SHP77 treated with DMSO at 0.1 percent for 48 hours (cell line): ENCODE data around the gene SRSF12.
"Not testable (repeated sequence)": the region's sequence is repeated elsewhere in the genome, so short reads cannot be mapped to it uniquely, and the experiment has no call there.

ENCODE experiments used
- DNase-seq: peaks from one replicate; lab custom pipeline; 2025; lab: John Stamatoyannopoulos, UW

Gene SRSF12

DNA sequence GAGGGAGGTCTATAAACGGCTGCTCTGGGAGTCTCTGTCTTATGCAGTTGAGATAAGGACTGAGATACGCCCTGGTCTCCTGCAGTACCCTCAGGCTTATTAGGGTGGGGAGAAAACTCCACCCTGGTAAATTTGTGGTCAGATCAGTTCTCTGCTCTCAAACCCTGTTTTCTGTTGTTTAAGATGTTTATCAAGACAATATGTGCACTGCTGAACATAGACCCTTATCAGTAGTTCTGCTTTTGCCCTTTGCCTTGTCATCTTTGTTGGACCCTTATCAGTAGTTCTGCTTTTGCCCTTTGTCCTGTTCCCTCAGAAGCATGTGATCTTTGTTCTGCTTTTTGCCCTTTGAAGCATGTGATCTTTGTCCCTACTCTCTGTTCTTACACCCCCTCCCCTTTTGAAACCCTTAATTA lies 10.4 kb upstream of the SRSF12 start:
- not testable (repeated sequence) for DNase-seq

DNA sequence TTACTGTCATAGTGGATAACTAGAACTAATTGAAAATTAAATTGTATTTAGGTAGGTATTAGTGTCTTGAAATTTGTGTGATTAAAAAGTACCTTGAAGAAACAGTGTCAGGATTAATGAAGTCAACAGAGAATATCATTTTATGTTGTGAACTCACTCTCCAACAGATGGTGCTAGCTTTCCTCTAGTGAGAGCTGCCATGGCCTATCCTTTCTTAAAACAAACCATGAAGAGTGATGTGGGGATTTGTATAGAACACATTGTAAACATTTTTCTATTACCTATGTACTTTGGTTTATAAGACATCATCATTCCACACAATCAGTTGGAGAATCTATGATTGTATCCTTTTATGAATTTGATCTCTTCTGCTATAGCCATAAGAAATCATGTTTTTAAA lies 4.8 kb upstream of the SRSF12 start:
- peak; percentile 37 for DNase-seq

DNA sequence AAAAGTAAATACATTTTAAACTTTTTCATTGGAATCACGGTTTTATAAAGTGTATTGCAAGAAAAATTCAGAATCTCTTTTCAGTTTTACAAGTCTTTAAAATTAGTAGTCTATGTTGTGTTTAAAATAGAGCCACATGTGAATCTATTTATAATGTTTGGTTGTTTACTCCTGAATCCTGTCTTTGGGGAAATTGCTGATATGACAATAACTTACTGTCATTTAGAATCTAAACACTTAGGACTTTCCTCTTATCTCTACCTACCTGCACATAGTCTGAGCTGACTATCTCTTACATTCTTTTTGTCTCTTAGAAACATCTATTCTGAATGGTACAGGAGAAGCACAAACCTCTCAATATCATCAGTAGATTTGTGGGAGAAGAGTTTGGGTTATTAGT lies 4.1 kb upstream of the SRSF12 start:
- DNase-seq, result no peak

DNA sequence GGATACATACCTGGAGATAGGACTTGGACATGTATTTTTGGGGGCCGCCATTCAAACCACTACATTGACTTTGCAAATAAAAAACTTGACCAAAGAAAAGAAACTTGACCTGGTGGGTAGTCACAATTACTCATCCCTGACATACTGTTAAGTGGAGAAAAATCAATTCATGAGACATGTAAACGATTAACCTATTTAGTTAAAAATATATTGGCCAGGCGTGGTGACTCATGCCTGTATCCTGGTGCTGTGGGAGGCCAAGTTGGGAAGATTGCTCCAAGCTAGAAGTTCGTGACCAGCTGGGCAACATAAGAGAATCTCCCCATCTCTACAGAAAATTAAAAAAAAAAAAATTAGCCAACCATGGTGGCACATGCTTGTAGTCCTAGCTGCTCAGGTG lies 2.5 kb upstream of the SRSF12 start:
- no peak for DNase-seq

DNA sequence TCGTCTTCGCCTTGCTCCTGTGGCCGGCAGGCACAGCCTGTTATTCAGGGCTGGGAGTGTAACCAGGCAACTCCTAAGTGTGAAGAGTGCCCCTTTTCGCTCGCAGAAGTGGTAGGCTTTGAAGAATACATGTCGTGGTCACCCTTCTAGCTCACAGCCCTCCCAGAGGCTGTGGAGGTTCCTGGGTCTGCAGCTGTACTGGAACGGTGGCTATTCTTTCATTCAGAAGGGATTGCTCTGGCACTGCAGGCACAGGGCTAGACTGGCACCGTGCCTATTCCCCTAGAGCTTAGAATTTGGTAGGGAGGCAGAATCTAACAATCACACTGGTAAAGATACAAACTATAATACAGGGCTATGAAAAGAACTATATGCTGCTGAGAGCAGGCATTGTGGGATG lies 1.1 kb upstream of the SRSF12 start:
- DNase-seq, result no peak

DNA sequence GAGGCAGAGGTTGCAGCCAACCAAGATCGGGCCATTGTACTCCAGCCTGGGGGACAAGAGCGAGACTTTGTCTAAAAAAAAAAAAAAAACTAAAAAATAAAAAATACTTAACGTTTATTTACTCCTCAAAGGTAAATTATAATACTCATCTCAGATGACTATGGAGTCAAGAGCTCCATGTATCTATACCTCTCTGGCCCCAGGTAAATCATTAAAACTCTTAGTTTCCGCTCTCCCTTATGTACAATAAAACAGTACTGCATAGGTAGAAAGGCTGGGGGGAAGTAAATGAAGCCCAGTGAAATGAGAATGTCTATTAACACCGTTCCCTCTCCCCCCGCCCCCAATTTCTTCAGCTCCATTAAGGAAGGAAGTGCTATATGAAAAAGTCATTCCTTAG lies 1.2 kb downstream of the SRSF12 start:
- DNase-seq, result no peak

DNA sequence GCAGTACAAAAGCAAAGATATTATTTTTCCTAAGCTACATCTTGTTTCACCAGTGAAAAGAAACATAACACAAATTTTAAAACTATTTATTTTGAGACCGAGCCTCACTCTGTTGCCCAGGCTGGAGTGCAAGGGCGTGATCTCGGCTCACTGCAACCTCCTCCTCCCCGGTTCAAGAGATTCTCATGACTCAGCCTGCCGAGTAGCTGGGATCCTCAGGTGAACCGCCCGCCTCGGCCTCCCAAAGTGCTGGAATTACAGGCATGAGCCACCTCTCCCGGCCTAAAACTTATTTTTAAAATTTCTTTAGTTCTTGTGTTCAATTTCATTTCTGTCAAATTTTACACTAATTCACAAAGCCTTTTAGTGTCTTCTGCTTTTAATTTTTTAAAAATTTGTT lies 5.9 kb downstream of the SRSF12 start:
- no peak for DNase-seq

DNA sequence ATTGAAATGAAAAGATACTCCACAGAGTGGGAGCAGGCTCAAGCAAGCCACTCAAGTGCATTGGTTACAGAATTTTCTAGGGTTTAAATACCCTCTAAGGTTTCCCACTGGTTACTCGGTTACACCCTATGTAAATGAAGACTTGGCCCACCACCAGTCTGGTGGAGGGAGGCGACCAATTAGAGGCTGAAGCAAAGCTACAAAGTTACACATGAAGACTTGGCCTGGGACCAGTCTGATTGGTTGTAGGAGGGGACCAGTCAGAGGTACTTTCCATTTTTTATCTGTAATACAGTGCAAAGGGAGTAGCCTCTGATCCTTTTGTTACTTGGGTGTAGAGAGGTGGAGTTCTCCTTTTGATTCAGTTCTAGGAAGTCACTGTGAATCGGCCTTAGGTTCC lies 7.6 kb downstream of the SRSF12 start:
- no peak for DNase-seq

DNA sequence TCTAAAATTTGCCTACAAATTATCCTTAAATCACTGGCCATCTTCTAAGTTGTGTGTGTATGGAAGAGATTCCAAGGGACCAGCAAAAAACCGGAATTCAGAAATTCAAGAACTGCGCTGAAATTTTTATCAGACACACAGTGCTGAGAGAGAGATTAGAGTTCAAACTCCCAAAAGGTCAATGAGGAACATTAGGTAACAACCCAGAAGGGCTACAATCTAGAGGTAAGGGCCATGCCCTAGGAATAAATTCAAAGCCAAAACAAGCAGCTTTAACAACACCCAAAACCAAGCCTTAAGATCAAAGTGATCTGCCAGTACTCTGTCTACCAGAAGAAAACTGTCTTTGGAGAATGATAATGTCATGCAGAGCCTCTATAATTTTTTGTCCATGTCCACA lies 17.8 kb downstream of the SRSF12 start:
- DNase-seq, result no peak

DNA sequence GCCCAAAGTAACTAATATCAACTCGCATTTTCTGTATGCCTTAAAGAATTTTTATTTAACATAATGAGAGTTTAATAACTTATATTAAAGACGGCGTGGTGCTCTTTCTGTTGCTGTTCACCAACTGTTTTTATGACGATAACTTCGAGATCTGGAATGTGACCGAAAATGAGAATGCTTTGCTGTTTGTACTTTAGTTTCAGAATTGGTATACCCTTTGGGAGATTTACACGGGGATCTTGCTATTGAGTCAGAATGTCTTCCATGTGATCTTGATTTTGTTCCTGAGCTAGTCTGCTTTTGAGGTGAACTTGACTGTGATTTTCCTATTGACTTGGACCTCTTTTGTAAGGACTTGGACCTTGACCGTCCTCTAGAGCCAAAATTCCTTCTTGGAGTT lies 19.4 kb downstream of the SRSF12 start:
- DNase-seq, result no peak

DNA sequence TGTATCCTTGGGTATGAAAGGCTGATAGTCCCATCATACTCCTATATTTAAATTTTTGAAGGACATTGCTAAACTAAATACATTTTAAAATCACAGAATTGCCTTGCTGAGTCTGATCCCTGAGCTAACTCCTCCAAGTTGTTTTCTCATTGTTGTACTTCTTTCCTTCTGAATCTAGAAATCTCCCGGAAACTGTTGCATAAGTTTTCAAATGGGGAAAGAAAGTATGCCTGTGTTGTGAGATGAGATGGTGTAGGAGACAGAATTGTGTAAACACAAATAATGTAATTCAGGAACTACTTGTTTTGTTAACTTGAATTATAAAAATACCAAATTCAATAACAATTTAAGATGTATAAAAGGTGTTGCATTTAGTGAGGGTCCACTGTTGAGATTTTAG lies 30.0 kb downstream of the SRSF12 start:
- DNase-seq, result no peak

DNA sequence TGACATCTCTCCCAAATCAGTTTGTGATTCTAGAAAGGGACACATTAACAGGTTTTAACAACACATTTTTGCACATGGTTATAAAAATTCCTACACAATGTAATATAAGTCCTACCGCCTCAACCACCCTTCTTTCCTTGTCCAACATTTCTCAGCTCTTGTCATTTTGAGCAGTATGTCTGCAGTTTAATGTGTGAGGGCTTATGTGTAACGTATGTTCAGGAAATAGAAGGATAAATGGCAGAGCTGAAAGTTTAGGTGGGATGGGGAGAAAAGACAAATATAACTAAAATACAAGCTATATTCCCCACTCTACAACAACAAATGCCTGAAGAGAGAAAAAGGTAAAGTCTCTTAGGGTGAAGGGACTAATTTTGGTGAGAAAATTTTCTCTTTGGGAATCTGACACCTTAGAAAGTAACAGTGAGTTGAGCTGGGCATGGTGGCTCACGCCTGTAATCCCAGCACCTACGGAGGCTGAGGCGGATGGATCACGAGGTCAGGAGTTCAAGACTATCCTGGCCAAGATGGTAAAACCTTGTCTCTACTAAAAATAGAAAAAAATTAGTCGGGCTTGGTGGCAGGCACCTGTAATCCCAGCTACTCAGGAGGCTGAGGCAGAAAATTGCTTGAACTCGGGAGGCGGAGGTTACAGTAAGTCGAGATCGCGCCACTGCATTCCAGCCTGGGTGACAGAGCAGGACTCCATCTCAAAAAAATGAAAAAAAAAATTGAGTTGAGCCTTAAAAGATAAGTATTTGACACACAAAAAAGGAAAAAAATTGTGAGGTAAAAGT lies 32.3 kb downstream of the SRSF12 start:
- no peak for DNase-seq

DNA sequence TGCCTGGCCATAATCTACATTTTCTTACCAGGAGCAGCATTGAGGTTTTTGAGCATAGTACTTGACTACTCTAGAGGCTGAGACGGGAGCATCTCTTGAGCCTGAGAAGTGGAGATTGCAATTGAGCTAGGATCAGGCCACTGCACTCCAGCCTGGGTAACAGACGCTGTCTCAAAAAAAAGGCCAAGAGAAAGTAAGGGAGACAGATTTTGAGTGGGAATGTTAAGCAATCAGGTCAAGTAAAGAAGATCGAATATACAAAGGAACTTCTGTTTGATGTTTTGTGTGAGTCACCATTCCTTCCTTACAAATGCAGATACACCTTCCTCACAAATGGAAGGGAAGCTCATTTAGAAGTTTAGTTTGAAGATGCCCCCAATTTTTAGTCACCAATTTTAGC lies 32.9 kb downstream of the SRSF12 start:
- DNase-seq, result no peak

DNA sequence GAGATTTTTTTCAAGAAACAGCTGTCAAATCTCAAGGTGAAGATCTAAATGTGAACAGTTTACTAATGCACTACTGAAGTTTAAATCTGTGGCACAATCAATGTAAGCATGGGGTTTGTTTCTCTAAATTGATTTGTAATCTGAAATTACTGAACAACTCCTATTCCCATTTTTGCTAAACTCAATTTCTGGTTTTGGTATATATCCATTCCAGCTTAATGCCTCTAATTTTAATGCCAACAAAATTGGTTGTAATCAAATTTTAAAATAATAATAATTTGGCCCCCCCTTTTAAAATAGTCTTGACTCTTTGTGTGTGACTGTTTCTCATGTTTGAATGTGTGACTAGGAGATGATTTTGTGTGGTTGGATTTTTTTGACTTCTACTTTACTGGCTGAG lies 33.3 kb downstream of the SRSF12 start:
- DNase-seq, result no peak

DNA sequence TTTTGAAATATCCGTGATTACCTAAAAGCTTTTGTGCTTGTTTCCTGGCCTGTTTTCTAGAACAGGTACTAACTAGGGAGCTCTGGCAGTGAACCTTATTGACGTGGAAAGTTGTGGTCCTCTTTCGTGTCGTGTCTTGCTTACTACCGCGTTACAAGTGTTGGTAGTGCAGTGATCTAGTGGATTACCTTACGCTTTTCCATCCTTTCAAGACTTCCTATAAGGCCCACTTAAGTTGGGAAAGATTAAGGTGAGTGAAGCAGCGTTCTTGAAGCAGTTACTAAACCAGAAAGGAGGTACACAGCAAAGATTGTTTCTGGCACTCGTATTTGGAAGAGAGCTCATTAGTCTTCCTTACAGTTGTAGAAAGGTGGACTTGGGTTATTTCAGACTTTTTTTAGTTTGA lies 35.4 kb downstream of the SRSF12 start:
- no peak for DNase-seq

DNA sequence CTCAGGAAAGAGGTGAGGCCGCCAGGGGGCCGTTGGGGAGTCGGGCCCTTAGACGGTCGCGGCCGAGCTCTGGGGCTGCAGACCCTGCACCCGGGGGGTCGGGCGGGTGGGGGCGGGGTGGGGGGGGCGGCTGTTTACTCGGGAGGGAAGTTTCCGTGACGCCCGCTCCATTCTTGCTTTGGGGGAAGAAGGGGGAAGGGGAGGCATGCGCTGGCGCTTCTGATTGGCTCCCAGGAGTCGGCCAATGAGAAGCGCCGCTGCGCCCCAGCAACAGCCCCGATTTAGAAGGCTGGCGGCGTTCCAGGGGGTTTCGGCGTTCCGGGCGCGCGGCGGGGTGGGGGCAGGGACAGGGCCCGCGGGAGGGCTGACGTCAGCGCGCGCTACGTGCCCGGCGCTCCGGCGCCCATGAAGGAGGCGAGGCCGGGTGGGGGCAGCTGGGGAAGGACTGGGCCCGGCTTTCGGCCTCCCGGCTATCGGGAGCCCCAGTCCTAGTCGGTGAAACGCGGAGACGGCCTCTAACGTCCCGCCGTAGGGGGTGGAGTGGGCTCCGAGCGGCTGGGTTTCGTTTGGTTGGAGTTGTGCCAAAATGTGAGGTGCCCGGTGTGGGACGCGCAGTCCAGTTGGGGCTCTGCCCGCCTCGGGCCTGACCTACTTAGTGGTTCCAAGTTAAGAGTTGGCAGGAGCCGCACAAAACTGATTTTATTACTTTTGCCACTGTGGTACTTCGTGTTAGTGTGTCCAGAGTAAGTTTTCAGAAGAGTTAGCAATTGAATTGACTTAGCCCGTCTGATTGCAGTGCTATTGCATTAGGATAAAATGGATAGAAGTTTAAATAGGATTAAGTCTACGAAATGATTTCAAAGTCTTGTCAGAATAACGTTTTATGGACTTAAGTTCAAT lies 36.2 kb downstream of the SRSF12 start:
- peak; percentile 88 for DNase-seq

DNA sequence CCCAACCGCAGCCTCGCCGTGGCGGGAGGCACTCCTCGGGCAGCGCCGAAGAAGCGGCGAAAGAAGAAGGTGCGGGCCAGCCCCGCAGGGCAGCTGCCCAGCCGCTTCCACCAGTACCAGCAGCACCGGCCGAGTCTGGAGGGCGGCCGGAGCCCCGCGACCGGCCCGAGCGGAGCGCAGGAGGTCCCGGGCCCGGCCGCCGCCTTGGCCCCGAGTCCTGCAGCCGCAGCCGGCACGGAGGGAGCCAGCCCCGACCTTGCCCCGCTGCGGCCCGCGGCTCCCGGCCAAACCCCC lies 36.8 kb downstream of the SRSF12 start:
- DNase-seq, result no peak

DNA sequence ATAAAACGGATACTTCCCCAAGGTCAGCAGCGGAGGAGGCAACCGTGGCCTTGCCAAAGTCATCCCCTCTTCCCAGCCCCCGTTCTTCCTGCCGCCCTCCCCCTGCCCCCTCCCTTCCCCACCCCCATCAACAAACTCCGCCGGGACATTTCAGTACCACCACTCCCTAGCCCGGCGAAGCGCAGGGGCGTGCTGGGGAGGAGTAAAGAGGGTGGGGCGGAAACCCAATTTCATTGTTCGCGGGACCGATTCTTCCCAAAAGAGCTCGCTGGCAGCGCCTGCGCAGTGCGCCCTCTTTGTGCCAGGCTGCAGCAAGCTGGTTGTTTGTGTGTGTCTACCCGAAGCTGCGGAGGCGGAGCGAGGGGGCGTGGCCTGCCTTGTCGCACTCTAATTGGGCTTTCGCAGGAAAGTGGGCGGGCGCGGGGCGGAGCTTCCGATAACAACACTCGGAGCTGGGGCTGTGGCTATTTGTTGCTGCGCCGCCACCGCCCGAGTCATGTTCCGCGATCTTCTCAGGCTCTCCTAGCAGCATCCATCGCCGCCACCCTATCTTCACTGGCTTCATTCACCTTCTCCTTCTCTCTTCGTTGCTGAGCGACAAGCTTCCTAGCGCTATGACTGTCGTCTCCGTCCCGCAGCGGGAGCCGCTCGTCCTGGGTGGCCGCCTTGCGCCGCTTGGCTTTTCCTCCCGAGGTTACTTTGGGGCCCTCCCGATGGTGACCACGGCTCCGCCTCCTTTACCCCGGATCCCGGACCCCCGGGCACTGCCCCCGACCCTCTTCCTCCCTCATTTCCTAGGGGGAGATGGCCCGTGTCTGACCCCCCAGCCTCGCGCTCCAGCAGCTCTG lies 37.4 kb downstream of the SRSF12 start, which contains the start of gene PNRC1:
Gene PNRC1, plus strand, starts transcription at position 471 of the 848 bp plus-strand sequence. Its CDS starts 144 bp downstream, at position 615.
- DNase-seq, result peak; percentile 94

DNA sequence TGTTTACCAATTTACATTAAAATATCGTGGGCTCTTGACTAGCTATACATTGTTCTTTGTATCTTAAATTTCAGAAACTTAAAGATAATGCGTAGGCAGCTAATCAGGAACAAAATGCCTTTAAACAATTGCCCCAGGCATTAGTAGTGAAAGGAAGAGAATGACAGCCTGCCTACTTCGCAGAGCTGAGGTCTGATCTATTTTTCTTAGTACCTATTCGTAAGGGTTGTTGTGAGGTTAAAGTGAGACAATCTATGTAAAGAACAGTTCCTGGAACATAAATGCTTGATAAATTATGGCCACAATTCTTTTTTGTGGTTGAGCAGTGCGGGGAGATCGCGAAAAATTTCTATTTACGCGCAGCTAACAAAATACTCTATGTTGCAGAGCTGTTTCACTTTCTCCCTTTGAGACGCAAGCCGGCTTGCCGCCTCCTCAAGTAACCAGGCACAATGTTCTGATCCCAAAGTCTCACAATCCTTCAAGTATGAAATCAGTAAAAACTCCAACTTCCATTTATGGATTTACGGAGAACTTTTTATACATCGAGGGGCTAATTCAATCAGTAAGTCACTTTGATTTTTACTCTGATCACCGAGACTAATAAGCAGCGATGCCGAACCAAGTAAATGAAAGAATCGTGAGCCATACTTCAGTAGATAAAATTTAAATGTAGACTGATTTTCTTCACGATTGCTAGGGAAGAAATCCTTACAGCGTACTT lies 38.2 kb downstream of the SRSF12 start:
- DNase-seq, result peak; percentile 47

DNA sequence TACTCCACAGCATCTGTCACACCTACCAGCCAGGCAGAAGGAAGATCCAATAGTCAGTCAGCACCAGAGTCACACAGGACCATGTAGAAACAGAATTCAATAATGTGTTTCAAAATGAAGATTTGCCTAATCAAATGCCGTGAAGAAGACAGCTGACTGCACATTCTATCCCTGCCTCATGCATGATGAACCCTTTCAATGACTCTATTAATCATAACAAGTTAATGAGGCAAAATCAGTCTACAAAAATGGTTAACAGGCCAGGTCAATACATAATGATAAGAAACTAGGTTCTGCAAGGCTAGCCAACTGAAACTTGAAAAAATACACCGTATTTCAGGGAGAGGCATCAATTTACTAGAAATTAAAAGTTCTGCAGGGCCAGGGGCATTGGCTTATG lies 44.0 kb downstream of the SRSF12 start:
- no peak for DNase-seq

DNA sequence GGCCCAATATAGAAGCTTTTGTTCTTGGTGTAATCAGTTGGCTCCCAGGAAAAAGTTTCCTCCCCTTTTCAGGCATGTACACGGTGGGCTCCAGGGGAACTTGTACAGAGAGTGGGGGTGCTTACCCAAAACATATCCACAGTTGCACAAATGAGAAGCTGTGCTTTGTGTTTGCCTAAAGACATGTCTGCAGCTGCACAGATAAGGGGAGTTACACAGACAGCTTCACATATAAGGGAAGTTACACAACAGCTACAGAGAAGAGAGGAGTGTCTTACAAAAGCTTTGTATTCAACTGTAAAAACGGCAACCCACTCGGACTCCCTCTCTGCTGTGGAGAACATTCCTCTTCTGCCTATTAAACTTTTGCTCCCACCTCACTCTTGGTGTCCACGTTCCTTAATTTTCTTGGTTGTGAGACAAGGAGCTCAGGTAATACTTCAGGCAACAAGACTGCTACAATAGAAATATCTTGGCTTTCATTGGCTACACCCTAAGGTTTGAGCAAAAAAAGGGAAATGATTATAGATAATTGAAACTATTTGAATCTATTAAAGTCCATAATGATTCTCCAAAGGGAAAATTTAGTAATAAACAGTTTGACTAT lies 44.8 kb downstream of the SRSF12 start:
- DNase-seq, result no peak
